NCI-H2107 (cell line): Measurements from ENCODE around the gene MBNL1.
"Not testable (repeated sequence)": the region's sequence is repeated elsewhere in the genome, so short reads cannot be mapped to it uniquely, and the experiment has no call there.

Source experiments
- DNase-seq: peaks from one replicate; lab custom pipeline; 2025; lab: John Stamatoyannopoulos, UW

MBNL1 gene

DNA sequence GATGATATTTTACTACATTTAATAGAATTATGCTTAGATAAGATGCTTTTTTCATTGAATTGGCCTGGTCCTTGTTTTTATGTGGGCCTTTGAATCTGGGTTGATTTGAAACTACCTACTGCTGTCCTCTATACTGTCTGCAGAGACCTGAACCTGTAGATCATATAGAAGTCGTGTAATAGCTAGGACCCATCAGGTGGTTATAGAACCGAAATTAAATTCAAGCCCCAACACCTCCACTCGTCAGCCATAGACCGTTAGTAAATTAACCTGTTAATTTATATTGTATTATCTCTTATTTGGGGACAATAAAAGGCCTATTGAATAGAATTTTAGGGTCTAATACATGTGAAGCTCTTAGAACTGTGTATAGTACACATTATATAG is 108.4 kb downstream of the MBNL1 start:
- no peak for DNase-seq

DNA sequence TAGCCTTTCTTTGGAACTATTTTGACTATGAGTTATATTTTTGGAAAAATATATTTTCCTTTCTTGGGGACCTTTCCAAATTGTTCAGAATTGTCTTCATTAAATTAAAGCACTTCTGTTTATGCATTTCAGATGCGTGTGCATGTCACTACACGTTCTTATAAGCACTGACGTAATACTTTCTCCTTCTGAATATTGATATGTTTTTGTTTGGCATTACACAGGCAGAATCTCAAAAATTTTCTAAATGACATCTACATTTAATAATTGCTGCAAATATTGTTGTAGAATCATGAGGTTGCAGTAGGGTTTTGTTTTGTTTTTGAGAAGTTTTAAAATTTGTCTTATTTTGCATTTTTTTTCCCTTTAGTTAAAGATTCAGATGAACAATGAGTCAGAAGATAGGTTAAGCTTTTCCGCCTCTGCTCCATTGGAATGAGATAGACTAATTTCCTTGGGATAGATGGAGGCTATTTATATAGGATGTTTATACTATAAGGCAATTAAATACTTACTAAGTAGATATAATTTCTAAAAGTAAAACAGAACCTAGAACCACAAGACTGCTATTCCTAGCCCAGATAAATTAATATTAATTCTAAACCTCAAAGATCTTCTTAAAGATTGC is 110.8 kb downstream of the MBNL1 start:
- DNase-seq = no peak

DNA sequence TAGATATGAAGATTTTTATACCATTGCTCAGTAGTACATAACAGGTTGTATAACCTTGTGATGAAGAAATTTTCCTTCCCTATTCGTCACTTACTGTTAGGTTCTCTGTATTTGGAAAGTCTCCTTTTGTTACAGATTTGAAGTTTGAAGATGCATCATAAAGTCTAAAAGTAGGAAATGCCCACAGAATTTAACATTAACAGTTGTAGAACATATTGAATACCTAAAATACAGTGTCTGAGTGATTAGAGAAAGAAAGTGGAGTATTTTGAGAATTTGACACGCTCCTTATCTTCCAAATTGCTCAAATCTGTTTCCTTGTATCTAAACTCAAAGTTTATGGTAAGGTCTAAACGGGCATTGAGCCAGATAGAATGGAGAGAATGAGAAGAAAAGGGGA is 111.3 kb downstream of the MBNL1 start:
- DNase-seq = no peak

DNA sequence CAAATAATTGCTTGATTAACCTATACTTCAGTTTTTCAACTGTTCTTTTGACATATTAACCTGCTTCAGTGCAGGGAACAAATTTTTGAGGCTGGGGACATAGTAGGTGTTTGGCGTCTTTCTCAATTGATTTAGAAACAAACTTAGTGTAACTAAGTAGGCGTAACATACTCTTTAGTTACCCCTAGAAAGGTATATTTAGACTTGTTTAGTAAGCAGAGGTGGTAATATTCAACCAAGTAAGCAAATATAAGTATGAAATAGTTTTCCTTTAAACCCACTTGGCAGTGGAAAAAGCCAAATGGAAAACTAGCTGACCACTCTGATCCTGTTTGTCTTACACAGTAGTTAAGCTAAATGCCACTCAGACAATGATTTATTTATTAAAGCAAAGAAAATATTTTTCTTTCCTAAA is 113.2 kb downstream of the MBNL1 start:
- DNase-seq = no peak

DNA sequence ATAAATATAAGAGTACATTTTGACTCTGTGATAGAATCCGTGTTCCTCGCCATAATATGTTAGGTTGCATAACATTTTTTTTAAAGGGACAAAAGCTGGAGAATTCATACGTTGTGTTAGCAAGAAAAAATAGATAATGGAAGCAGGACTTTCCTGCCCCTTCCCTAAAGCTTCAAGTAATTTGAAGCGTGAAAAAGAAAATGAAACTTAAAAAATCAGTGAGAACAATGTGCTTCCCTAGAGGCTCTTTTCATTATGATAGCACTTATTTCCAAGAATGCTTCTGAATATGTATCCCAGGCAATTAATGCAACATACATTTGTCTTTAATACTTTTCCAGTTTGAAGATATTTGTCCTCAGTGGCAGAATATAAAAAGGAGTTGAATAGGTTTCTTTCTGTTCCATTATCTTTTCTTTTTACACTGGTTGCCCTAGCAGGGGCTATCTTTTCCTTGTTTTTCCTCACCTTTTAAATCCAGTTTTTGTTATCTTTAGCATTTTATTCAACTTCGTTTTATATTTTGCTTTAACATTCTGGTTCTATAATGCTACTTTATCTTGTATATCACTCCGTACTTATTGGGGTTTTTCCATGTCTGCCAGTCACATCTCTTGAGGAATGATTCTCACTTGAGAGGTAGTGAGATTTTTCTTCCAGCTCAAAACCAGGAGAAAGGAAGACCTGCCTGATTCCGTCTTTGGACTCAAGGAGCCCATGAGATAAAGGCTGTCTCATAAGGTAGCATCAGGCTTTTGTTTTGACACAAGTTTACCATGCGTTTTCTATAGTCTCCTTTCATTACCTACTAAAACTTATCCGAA is 113.8 kb downstream of the MBNL1 start:
- DNase-seq = no peak

DNA sequence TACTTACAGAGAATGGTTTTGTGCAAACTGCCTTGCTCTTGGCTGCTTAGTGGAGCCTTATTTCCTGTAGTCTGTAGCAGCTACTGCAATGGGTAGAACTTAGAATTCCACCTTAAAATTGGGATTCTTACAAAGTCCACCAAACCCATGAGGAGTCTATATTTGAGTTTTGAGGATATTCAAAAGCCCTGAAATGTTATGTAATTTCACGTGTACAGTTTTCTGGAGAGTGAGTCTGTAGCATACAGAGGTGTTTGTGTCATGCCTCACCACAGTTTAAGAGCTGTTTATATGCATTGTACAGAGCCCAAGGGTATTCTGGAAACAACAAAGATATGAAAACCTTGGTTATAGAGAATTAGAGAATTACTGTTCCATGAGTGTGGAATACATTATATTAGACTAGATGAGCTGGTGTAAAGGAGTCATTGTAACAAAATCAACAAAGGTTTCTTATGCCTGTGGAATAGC is 114.4 kb downstream of the MBNL1 start:
- no peak for DNase-seq

DNA sequence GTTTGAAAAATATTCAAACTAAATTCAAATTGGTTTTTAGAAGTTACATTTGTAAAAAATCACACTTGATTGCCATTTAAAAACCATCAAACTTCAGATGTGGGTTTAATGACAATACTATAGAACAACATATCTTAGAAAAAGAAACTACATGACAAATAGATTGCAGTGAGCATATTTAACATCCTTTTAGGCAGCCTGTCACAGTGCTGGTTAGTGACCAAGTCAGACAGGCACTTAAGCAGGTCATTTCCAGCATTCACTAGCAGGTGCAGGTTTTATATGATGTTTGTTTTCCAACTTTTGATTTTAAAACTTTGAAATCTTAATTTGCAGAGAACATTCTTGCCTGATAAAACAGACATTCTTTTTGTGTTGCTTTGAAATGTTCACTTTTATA is 115.7 kb downstream of the MBNL1 start:
- DNase-seq = no peak

DNA sequence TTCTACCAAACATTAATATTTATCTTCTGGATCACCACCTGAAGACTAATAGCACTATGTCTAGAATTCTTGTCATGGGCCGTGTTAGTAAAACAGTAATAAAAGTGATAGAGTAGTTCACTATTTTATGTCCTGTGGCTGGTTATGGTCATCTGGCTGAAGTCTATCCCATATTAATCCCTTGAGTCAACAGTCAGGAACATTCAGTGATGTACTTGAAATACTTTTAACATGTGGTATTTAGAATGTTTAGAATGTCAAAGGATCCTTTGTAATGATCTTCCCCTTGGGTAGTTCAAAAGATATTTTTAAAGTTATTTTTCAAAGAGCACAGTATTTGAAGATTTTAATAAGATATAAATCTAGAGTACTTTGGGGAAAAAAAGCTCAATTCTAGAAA is 117.0 kb downstream of the MBNL1 start:
- no peak for DNase-seq

DNA sequence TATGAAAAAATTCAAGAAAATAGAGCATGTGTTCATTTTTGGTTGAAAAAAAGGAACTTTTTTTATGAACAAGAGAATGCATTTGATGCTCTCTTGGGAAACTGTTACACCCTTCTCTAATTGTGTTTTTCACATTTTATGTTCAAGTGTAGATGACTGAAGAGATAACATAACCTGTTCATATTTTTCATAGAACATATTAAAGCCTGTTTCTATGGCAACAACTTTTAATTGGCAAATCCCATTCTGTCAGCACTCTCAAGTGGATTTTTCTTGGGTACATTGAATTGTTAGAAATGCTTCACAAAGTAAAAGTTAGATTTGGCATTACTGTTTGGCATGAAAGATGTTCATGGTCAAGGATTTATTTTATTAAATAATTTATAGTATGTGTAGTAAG is 117.5 kb downstream of the MBNL1 start:
- no peak for DNase-seq

DNA sequence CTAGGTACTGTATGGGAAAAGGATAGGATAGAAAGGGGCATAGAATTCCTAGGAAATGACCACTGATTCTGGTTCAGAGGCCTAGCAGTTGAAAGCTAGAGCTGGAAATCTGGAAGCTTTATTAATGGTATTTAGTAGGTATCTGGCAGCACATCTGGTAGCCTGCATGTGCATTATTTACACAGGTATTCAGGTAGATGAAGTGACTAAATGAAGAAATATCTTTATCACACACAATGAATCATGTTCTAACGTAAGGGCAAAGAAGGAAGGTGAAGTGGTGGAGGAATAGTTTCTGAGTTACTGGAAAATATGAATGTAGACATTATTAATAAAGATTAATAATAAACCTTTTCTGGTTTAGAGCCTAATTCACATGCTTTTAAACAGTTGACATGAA is 119.9 kb downstream of the MBNL1 start:
- DNase-seq = no peak

DNA sequence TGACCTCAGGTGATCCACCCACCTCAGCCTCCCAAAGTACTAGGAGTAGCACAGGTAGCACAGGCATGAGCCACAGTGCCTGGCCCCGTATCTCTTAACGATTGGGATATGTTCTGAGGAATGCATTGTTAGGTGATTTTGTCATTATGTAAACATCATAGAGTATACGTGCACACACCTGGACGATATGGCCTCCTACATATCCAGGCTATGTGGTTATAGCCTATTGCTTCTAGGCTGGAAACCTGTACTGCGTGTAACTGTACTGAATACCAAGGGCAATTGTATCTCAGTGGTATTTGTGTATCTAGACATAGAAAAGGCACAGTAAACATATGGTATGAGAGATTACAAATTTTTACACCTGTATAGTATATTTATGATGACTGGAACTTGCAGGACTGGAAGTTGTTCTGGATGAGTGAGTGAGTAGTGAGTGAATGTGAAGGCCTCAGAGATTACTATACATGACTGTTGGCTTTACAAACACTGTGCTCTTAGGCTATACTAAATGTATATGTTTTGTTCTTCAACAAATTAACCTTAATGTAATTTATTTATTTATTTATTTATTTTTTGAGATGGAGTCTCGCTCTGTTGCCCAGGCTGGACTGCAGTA is 120.7 kb downstream of the MBNL1 start:
- no peak for DNase-seq

DNA sequence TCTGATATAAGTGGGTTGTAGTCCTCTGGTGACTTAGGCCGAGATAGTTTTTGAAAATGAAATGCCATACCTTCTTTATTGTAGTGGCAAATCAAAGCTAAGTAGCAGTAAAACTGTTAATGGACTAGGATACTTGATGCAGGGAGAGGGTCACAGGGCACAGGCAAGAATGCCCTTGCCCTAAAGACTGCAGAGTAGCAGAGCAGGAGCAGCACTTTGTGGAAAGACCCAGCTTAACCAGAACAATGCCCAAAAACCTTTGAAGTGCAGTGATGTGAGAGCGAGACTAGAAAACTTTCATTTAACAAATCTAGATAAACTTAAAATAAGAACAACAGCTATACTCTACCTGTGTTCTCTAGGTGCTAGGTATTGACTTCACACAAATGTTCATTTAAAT is 121.9 kb downstream of the MBNL1 start:
- no peak for DNase-seq

DNA sequence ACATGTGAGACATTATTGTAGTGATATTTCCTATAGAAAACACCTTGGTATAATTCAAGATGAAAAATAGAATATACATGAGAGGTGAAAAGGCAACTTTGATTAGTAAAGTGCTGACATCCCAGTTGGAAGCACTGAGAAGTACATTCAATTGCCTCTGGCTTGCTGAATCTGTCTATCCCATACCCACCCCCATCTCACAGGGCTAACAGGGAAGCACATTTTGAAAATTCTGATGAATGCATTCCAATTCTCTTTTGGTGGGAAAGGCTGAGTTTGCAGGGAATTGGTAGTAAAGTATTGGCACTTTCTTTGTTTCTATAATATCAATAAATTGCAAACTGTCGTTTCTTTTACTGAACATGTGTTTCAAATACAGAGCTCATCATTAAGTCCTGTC is 122.9 kb downstream of the MBNL1 start:
- DNase-seq = no peak

DNA sequence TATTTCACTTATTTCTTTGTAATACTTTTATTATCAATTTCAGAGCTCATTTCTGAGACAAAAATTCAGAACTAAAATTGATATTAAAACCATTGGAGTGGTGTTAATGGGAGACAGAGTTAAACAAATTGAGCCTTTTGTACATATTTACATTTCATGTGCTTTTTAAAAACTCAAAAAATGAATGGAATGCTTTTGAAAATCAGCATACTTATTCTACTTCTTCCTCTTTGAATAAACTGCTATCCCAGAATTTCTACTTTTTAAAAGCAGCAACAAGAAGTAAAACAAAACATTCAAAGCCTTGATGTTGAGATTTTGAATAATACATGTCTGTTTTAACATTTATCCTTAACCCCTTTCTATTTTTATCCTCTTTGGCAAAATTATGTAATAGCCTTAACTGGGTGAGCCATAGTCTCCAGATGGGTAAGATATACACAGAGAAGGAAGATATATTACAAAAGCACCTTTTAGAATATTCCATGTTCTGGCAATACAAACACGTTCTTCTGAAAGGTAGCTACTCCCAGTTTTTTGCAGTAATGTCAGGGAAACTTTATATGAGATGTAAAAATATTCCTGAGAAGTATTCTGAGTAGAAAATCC is 123.6 kb downstream of the MBNL1 start:
- DNase-seq = no peak

DNA sequence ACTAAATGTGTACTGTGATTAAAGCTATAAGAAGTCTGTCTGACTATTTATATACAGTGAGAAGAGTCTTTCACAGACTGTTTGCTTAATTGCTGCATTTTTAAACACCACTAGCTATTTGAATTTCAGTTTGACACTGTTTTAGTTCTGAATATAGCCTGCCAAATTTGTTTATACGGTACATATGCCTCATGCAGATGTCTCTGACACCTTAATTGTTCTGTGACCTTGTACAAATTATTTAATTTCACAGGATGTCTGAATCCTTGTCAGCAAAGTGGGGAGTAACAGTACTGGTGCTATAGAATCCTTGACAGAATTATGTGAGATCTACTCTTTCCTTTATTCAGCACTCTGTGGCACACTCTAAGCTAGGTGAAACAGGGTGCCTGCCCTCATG is 125.5 kb downstream of the MBNL1 start:
- DNase-seq = no peak

DNA sequence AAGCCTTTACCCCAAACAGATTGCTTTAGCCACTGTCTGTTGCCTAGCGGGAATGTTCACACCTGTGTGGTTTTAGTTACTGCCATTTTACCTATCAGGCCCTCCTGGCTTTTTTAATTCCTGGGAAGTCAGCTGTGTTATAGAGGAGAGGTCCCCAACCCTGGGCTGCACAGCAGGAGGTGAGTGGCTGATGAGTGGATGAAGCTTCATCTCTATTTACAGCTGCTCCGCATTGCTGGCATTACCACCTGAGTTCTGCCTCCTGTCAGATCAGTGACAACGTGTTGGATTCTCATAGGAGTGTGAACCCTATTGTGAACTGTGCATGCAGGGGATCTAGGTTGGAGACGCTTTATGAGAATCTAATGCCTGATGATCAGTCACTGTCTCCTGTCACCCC is 127.0 kb downstream of the MBNL1 start:
- DNase-seq = no peak

DNA sequence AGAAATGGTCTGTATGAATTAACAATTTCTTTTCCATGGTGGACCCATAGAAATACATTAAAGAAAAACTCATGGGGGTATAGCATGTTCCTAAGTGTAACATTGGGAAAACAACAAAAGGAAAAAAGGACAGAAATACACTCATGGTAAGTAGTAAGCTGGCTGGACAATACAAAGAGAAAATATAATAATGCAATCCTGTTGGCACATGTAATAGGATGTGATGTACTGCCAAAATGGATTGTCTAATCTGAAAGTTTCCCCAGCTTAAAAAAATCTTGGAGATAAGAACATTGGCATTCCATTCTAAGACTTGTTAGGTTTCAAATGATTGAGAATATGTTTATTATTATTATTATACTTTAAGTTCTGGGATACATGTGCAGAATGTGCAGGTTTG is 128.1 kb downstream of the MBNL1 start:
- no peak for DNase-seq

DNA sequence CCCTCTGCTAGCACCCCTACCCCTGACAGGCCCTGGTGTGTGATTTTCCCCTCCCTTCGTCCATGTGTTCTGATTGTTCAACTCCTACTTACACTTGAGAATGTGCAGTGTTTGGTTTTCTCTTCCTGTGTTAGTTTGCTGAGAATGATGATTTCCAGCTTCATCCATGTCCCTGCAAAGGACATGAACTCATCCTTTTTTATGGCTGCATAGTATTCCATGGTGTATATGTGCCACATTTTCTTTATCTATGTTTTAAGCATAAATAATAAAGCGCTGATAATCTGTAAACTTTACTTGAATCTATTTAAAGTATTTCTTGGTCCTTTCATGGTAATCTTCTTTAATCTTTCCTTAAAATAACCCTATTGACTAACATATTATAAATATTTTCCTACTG is 128.6 kb downstream of the MBNL1 start:
- not testable (repeated sequence) for DNase-seq

DNA sequence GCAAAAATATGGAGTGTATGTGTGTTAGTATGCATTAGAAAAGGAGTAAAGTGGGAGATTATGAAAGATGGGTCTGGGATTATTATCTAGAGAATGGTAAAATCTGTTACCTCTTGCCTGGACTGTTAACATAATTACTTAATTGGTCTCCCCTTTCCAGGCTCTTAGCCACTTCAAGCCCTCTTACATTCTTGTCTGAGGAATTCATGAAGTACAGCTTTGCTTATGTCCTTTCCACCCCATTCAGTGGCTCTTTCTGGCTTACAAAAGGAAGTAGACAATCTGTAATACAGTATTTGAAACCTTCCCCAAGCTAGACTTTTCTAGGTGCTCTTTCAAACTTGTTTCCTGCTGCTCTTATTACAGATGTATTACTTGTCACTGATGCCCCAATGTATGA is 129.8 kb downstream of the MBNL1 start:
- DNase-seq = no peak

DNA sequence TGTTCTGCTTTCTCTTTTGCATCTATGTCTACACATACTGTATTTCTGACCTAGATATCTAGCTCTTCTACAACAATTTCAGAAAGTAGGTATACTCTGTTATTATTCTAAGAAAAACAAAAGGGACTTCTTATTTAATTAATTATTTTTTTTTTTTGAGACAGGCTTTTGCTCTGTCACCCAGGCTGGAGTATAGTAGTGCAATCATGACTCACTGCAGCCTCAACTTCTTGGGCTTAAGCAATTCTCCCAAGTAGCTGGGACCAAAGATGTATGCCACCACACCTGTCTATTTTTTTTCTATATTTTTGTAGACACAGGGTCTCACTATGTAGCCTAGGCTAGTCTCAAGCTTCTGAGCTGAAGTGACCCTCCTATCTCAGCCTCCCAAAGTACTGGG is 130.6 kb downstream of the MBNL1 start:
- no peak for DNase-seq

DNA sequence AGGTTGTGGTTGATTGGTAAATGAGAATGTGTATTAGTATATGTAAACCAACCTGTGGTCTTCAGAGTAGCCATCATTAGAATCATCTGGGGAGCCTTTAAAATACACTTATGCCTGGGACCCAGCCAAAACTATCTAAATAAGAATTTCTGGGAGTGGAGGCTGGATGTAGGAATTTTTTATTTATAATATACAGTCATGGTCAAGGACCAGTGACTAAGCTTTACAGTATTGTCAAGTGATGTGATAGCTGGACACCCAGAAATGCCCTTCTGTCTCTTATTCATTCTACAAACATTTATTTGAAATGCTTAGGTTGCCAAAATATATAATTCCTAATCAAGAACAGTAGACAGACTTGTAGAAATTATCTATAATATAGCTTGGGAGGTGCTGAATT is 132.2 kb downstream of the MBNL1 start:
- no peak for DNase-seq

DNA sequence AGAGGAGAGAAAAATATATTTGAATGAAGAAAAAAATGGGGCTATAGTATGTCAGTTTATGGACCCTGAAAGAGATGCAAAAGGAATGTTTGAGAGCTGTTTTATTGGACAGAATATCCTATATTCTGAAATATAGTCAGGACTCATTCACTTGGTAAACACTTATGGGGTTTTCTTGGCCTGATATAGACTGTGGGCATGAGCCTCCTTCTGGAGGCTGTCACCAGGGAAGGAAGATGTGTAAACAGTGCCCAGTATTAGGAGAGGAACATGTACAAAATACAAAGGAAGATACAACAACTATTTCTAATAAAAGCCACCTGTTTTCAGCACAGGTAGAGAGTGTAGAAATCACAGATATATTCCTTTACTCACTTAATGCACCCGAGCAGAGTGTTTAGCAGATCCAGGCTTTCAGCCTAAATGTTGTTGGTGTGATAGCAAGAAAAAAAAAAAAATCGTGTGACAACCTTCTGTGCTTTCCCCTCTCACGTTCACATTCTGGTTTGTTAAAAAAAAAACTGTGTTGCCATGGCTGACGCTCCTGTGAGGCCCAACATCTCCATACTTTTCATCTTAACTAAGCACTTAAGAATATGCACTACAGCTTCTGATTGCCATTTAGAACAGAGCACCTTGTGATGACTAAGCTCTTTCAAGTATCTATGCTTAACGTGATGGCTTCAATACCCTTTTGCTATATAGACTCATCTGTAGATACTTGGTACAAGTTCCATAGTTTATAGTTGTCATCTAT is 134.1 kb downstream of the MBNL1 start:
- no peak for DNase-seq
